Hepatocyte (in vitro differentiated cells): ENCODE measurements around the gene PHEX. TPM values are rescaled to one million over a fixed set of nuclear protein-coding genes. Genes with fewer than 3 reads are reported as not detected.

Source experiments
- DNase-seq: peaks from one replicate; pipeline ENCODE4 v3.0.0-alpha.2; 2016; ENCODE audit warnings: low spot score
- H2AFZ ChIP-seq: fragments of 200-600 bp; sonication (generic); 2 replicates; pipeline ENCODE4 v1.6.0; 2016; ENCODE audit warnings: antibody characterized with exemption, mild to moderate bottlenecking
- H3K27ac ChIP-seq: fragments of 200-600 bp; sonication (generic); 2 replicates; pipeline ENCODE4 v1.5.1; 2016; ENCODE audit warnings: mild to moderate bottlenecking
- H3K27me3 ChIP-seq: fragments of 200-600 bp; sonication (generic); 2 replicates; pipeline ENCODE4 v1.6.1; 2016
- H3K36me3 ChIP-seq: fragments of 200-600 bp; sonication (generic); replicated peaks from 2 replicates; pipeline ENCODE4 v1.5.1; 2016; ENCODE audit warnings: low read depth; ENCODE audit not compliant: insufficient read depth
- H3K4me1 ChIP-seq: fragments of 200-600 bp; sonication (generic); 2 replicates; pipeline ENCODE4 v1.5.1; 2016; ENCODE audit warnings: mild to moderate bottlenecking, moderate library complexity; ENCODE audit not compliant: insufficient read depth
- H3K4me2 ChIP-seq: fragments of 200-600 bp; sonication (generic); 2 replicates; pipeline ENCODE4 v1.6.0; 2016
- H3K4me3 ChIP-seq: fragments of 200-600 bp; sonication (generic); 2 replicates; pipeline ENCODE4 v1.5.1; 2016; ENCODE audit warnings: mild to moderate bottlenecking
- H3K79me2 ChIP-seq: fragments of 200-600 bp; sonication (generic); 2 replicates; pipeline ENCODE4 v1.6.0; 2017; ENCODE audit warnings: mild to moderate bottlenecking
- H3K9me2 ChIP-seq: fragments of 200-600 bp; sonication (generic); replicated peaks from 2 replicates; pipeline ENCODE4 v1.6.0; 2017; ENCODE audit warnings: mild to moderate bottlenecking; ENCODE audit not compliant: insufficient read depth
- H3K9me3 ChIP-seq: fragments of 200-600 bp; sonication (generic); 2 replicates; pipeline ENCODE4 v1.5.1; 2016; ENCODE audit warnings: low read depth, mild to moderate bottlenecking
- H4K20me1 ChIP-seq: fragments of 200-600 bp; sonication (generic); 2 replicates; pipeline ENCODE4 v1.6.0; 2016; ENCODE audit warnings: mild to moderate bottlenecking; ENCODE audit not compliant: insufficient read depth, poor library complexity, severe bottlenecking
- EZH2 ChIP-seq: fragments of 200-600 bp; sonication (generic); IDR thresholded peaks from 2 replicates; pipeline ENCODE4 v1.6.1; 2016; ENCODE audit warnings: antibody characterized with exemption, mild to moderate bottlenecking, borderline replicate concordance
- EZH2phosphoT487 ChIP-seq: fragments of 200-600 bp; sonication (generic); IDR thresholded peaks from one replicate; pipeline ENCODE4 v1.6.1; 2018; ENCODE audit warnings: antibody characterized with exemption, mild to moderate bottlenecking, low read depth, moderate library complexity; ENCODE audit not compliant: unreplicated experiment, severe bottlenecking
- WGBS: methylation state at CpG from one replicate; pipeline ENCODE4 v1.1.6; 2016; ENCODE audit warnings: low lambda C conversion rate; ENCODE audit errors: missing lambda C conversion rate; 5-methylcytosine and 5-hydroxymethylcytosine counted together
- polyA plus RNA-seq: library from polyadenylated mRNA; unstranded; fragments of >200 nt; fragmentation: Nextera tagmentation; extraction: Ambion mirVana; gene quantifications from 2 replicates; pipeline ENCODE4 v1.2.1, GENCODE V29; 2016
- total RNA-seq: library from RNA; depleted of rRNA; stranded (reverse); fragments of >200 nt; gene quantifications from 2 replicates; pipeline ENCODE4 v1.2.3, GENCODE V29; 2014
- TF ChIP-seq, protein P1 (sequence below): fragments of 200-600 bp; sonication (generic); IDR thresholded peaks from 2 replicates; pipeline ENCODE4 v1.5.1; 2016; ENCODE audit warnings: antibody characterized with exemption, mild to moderate bottlenecking; ENCODE audit not compliant: poor library complexity

The PHEX gene
- total and polyA plus RNA-seq, 2 experiments from 2014 or later: 0.05 to 0.27 TPM

DNA sequence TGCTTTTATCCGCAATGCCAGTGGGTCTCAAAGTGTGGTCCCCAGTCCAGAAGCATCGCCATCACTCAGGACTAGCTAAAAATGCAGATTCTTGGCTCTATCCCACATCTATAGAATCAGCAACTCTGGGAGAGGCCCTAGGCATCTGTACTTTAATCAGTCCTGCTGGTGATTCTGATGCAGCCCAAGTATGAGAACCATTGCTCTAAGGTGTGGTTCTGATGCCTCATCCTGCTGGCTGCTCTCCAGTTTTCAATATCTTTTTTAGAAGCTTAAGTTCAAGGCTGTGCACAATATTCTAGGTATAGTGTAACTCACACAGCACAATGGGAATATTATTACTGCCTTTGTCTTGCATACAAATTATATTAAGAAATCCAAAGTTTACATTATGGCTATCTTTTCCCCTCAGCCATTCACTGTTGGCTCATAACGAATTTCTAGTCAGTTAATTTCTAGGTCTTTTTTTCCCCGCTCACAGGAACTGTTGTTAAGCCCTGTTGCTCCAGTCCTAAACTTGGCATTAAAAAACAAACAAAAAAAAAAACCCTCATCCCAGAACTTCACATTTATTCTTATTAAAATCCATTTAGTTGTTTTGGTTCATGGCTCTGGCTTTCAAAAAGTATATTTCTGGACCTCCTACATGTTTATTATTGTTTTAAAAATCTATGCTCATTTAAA lies 109.1 kb downstream of the PHEX start:
- WGBS: 77% methylated on average over 4 of the region's 4 CpGs
- Histone ChIP-seq H3K4me2 (no peak overlapping the region), H3K27ac (no peak overlapping the region), H4K20me1 (no peaks in the 10 kb centered on the region), H2AFZ (no peak overlapping the region), H3K36me3 (no peaks in the 10 kb centered on the region), H3K4me1 (peaks cover 5% of the 10 kb centered on the region), H3K79me2 (no peaks in the 10 kb centered on the region), H3K9me3 (no peaks in the 10 kb centered on the region), H3K9me2 (no peaks in the 10 kb centered on the region), H3K27me3 (no peaks in the 10 kb centered on the region), H3K4me3 (no peak overlapping the region)
- no peak for TF ChIP-seq EZH2phosphoT487
- no peak for TF ChIP-seq EZH2
- TF ChIP-seq, protein P1, sequence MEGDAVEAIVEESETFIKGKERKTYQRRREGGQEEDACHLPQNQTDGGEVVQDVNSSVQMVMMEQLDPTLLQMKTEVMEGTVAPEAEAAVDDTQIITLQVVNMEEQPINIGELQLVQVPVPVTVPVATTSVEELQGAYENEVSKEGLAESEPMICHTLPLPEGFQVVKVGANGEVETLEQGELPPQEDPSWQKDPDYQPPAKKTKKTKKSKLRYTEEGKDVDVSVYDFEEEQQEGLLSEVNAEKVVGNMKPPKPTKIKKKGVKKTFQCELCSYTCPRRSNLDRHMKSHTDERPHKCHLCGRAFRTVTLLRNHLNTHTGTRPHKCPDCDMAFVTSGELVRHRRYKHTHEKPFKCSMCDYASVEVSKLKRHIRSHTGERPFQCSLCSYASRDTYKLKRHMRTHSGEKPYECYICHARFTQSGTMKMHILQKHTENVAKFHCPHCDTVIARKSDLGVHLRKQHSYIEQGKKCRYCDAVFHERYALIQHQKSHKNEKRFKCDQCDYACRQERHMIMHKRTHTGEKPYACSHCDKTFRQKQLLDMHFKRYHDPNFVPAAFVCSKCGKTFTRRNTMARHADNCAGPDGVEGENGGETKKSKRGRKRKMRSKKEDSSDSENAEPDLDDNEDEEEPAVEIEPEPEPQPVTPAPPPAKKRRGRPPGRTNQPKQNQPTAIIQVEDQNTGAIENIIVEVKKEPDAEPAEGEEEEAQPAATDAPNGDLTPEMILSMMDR: no peak
- no peak for DNase-seq

DNA sequence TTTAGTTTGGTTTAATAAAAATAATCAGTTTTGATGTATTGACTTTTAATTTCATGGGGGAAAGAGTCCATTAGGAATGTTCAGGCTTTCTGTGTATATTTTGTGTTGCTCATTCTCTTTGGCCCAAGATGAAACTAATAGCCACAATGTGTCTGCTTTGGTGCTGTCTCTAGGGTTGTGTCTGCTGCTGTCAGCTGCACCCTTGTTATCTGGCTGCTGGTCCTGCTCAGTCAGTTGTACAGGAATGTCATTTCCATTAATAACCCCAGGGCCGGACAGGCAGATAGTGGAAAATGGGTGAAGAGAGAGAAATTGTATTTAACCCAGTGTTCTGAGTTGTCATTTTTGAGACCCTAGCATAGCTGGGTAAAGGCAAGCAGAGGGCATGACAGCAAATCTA lies 115.1 kb downstream of the PHEX start:
- no peak for DNase-seq
- H2AFZ ChIP-seq: no peak overlapping the region
- no peak overlapping the region for H3K4me2 ChIP-seq
- 50% methylated on average over 1 of the region's 1 CpG for WGBS
- H3K9me2 ChIP-seq: no peaks in the 10 kb centered on the region
- H3K79me2 ChIP-seq: no peaks in the 10 kb centered on the region
- H3K4me1 ChIP-seq: no peaks in the 10 kb centered on the region
- TF ChIP-seq, protein P1: no peak
- no peak for TF ChIP-seq EZH2phosphoT487
- TF ChIP-seq EZH2: no peak
- no peaks in the 10 kb centered on the region for H4K20me1 ChIP-seq
- no peaks in the 10 kb centered on the region for H3K36me3 ChIP-seq
- no peak overlapping the region for H3K4me3 ChIP-seq
- H3K9me3 ChIP-seq: no peaks in the 10 kb centered on the region
- H3K27ac ChIP-seq: no peak overlapping the region
- no peaks in the 10 kb centered on the region for H3K27me3 ChIP-seq

DNA sequence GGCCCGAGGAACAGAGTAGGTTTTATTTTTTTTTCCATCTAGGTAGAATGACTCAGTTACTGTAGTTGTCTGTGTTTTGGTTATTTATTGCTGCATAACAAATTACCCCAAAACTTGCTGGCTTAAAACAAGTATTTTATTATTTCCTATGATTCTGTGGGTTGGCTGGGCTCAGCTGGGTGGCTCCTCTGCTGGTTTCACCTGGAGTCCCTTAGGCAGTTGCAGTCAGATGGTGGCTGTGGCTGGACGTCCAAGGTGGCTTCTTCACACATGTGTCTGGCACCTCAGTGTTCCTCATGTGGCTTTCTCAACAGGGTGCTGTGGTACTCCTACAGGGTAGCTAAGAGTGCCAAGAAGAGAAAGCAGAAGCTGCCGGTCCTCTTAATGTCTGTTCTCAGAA lies 115.8 kb downstream of the PHEX start:
- no peaks in the 10 kb centered on the region for H3K36me3 ChIP-seq
- DNase-seq: no peak
- H3K9me2 ChIP-seq: no peaks in the 10 kb centered on the region
- H3K9me3 ChIP-seq: no peaks in the 10 kb centered on the region
- no peaks in the 10 kb centered on the region for H4K20me1 ChIP-seq
- no peak overlapping the region for H3K4me2 ChIP-seq
- no peaks in the 10 kb centered on the region for H3K79me2 ChIP-seq
- H3K4me3 ChIP-seq: no peak overlapping the region
- TF ChIP-seq, protein P1: no peak
- TF ChIP-seq EZH2 (no peak), EZH2phosphoT487 (no peak)
- no peaks in the 10 kb centered on the region for H3K27me3 ChIP-seq
- no peak overlapping the region for H2AFZ ChIP-seq
- WGBS: 74% methylated on average over 3 of the region's 3 CpGs
- no peaks in the 10 kb centered on the region for H3K4me1 ChIP-seq
- no peak overlapping the region for H3K27ac ChIP-seq
